PC-3 (cell line): ENCODE measurements around the gene RRP9. TPM values are rescaled to one million over a fixed set of nuclear protein-coding genes. Genes with fewer than 3 reads are reported as not detected.

Source experiments
- ATAC-seq: fragments of 200-7000 bp; cut with Tn5 transposase; 2 replicates; pipeline ENCODE4 v1.9.1; 2020; ENCODE audit warnings: mild to moderate bottlenecking, moderate library complexity
- BruUV-seq: library from RNA; stranded (reverse); fragments of 400-500 nt; replicated peaks from 2 replicates; lab custom pipeline; 2021; lab: Mats Ljungman, UMichigan
- CTCF ChIA-PET: fragments of 300-600 bp; sonication (Branson Sonifier 250); formaldehyde crosslinking; loops from one replicate; lab custom pipeline; 2022; ENCODE audit warnings: antibody characterized with exemption; lab: Charles Lee
- POLR2A ChIA-PET: fragments of 300-600 bp; sonication (Branson Sonifier 250); formaldehyde crosslinking; loops from one replicate; lab custom pipeline; 2022; ENCODE audit warnings: antibody characterized with exemption; ENCODE audit not compliant: unreplicated experiment; lab: Charles Lee
- DNase-seq: peaks from one replicate; pipeline ENCODE4 v3.0.0-alpha.2; 2015
- H2AFZ ChIP-seq: fragments of 300-600 bp; sonication (generic); 2 replicates; pipeline ENCODE4 v1.6.0; 2016; ENCODE audit warnings: antibody characterized with exemption, low read length
- H3F3A ChIP-seq: fragments of 300-600 bp; sonication (generic); one replicate; pipeline ENCODE4 v1.6.0; 2017; ENCODE audit warnings: antibody characterized with exemption, low read length, control low read depth, mild to moderate bottlenecking; ENCODE audit not compliant: unreplicated experiment
- H3K27ac ChIP-seq: fragments of 300-600 bp; sonication (generic); 2 replicates; pipeline ENCODE4 v1.5.1; 2016; ENCODE audit warnings: mild to moderate bottlenecking, low read length
- H3K27me3 ChIP-seq: fragments of 300-600 bp; sonication (generic); 2 replicates; pipeline ENCODE4 v1.6.1; 2016; ENCODE audit warnings: low read length, mixed read lengths
- H3K36me3 ChIP-seq: fragments of 300-600 bp; sonication (generic); 2 replicates; pipeline ENCODE4 v1.6.1; 2016; ENCODE audit warnings: low read depth, mixed run types, low read length, mixed read lengths
- H3K4me1 ChIP-seq: fragments of 300-600 bp; sonication (generic); 2 replicates; pipeline ENCODE4 v1.5.1; 2016; ENCODE audit warnings: low read length; ENCODE audit not compliant: insufficient read depth
- H3K4me2 ChIP-seq: fragments of 300-600 bp; sonication (generic); 2 replicates; pipeline ENCODE4 v1.6.0; 2016; ENCODE audit warnings: low read length
- H3K4me3 ChIP-seq: fragments of 300-600 bp; sonication (generic); 2 replicates; pipeline ENCODE4 v1.5.1; 2016; ENCODE audit warnings: mild to moderate bottlenecking, low read length, mixed read lengths
- H3K79me2 ChIP-seq: fragments of 300-600 bp; sonication (generic); 2 replicates; pipeline ENCODE4 v1.6.1; 2017; ENCODE audit warnings: low read length, mixed read lengths
- H3K9ac ChIP-seq: fragments of 300-600 bp; sonication (generic); 2 replicates; pipeline ENCODE4 v1.6.0; 2016; ENCODE audit warnings: mild to moderate bottlenecking, low read length
- H3K9me2 ChIP-seq: fragments of 300-600 bp; sonication (generic); replicated peaks from 2 replicates; pipeline ENCODE4 v1.6.1; 2016; ENCODE audit warnings: mixed run types, low read length, mixed read lengths
- H3K9me3 ChIP-seq: fragments of 300-600 bp; sonication (generic); 2 replicates; pipeline ENCODE4 v1.6.1; 2016; ENCODE audit warnings: low read length, mixed read lengths
- H4K20me1 ChIP-seq: fragments of 300-600 bp; sonication (generic); 2 replicates; pipeline ENCODE4 v1.6.1; 2016; ENCODE audit warnings: low read length, mixed read lengths
- EZH2 ChIP-seq: fragments of 300-600 bp; sonication (generic); IDR thresholded peaks from one replicate; pipeline ENCODE4 v1.6.1; 2017; ENCODE audit warnings: antibody characterized with exemption, mild to moderate bottlenecking, low read length; ENCODE audit not compliant: unreplicated experiment
- EZH2phosphoT487 ChIP-seq: fragments of 300-600 bp; sonication (generic); IDR thresholded peaks from 2 replicates; pipeline ENCODE4 v1.6.1; 2018; ENCODE audit warnings: mild to moderate bottlenecking, antibody characterized with exemption, low read length, borderline replicate concordance
- intact Hi-C: fragments of 100-400 bp; cut with micrococcal nuclease; formaldehyde crosslinking; loops from 2 replicates; pipeline ENCODE4 v1.9.0; 2023
- total RNA-seq: library from RNA; depleted of rRNA; stranded (reverse); fragments of >200 nt; gene quantifications from 2 replicates; pipeline ENCODE4 v1.2.3, GENCODE V29; 2014; rRNA removed
- TF ChIP-seq, protein P1 (sequence below): fragments of 300-600 bp; sonication (generic); conservative IDR thresholded peaks from 2 replicates; pipeline ENCODE4 v1.5.1; 2017; ENCODE audit warnings: antibody characterized with exemption, low read depth, mild to moderate bottlenecking, low read length

RRP9 gene
- total RNA-seq, 1 experiment from 2014 or later, result 95.0 TPM

DNA sequence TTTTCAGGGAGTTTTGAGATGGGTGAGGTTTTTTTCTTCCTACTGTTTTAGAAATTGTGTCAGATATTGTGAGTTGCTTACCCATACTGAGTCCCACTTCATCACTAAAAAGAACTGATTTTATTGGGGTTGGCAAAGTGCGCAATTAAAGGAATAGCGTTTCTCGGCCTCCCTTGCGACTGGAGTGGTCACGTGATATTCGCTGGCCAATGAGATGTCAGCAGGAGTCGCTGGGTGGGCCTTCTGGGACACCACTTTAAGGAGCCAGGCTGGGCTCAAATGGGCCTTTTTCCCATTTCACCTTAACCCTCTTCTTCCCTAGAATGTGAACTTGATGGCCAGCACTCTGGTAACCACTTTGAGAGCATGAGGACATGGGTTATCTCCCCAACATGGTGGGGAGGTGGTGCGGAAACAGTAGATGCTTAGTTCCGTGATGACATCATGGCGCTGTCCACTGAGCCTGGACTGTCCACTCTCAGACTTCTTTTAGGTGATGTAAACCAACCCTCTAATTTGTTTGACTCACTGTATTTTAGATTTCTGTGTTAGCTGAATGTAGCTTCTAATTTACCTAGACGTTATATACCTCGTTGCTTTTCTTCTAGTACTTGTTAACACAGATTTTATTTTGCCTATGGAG is 53.1 kb downstream of the RRP9 start:
- Histone ChIP-seq H3F3A (no peaks in the 10 kb centered on the region), H2AFZ (no peak overlapping the region), H3K27me3 (no peaks in the 10 kb centered on the region), H3K4me3 (no peak overlapping the region), H3K9me2 (no peaks in the 10 kb centered on the region), H3K4me1 (peaks cover 16% of the 10 kb centered on the region), H3K4me2 (no peak overlapping the region), H3K9ac (no peak overlapping the region), H3K27ac (no peak overlapping the region), H3K9me3 (no peaks in the 10 kb centered on the region), H3K79me2 (no peaks in the 10 kb centered on the region), H4K20me1 (no peaks in the 10 kb centered on the region), H3K36me3 (no peaks in the 10 kb centered on the region)
- ATAC-seq (no peak), DNase-seq (no peak)
- intact Hi-C loops, result no loop called here
- CTCF ChIA-PET, result no interaction called here
- POLR2A ChIA-PET, result no interaction called here
- BruUV-seq, result no TSS peak
- TF ChIP-seq EZH2phosphoT487 (no peak), EZH2 (no peak)
- TF ChIP-seq, protein P1, sequence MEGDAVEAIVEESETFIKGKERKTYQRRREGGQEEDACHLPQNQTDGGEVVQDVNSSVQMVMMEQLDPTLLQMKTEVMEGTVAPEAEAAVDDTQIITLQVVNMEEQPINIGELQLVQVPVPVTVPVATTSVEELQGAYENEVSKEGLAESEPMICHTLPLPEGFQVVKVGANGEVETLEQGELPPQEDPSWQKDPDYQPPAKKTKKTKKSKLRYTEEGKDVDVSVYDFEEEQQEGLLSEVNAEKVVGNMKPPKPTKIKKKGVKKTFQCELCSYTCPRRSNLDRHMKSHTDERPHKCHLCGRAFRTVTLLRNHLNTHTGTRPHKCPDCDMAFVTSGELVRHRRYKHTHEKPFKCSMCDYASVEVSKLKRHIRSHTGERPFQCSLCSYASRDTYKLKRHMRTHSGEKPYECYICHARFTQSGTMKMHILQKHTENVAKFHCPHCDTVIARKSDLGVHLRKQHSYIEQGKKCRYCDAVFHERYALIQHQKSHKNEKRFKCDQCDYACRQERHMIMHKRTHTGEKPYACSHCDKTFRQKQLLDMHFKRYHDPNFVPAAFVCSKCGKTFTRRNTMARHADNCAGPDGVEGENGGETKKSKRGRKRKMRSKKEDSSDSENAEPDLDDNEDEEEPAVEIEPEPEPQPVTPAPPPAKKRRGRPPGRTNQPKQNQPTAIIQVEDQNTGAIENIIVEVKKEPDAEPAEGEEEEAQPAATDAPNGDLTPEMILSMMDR, result no peak

DNA sequence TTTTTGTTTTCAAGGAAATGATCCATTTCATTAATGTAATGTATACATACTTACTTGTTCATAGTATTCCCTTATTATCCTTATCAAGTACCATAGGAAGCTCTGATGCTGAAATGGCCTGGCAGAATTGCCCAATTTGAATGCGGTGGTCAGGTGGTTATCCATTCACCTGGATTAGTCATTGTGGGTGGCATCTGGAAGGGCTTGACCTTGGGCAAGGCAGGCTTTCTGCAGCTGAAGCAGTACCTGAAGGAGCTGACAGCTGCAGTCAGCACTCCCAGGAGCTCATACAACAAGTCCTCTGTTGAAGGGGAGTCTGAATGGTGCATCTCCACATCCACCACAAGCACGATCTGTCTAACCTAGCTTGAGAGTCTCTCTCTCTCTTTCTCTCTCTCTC is 54.1 kb downstream of the RRP9 start:
- H3K9ac ChIP-seq, result no peak overlapping the region
- H3K9me3 ChIP-seq, result no peaks in the 10 kb centered on the region
- BruUV-seq, result no TSS peak
- no peaks in the 10 kb centered on the region for H4K20me1 ChIP-seq
- CTCF ChIA-PET, result interaction anchor here (0.5 to 1.0 kb wide), 3 partner anchors 10 to 54 kb away, joined by 3 read pairs; partner anchors contain the start of gene RRP9
- H3F3A ChIP-seq, result no peaks in the 10 kb centered on the region
- H3K4me3 ChIP-seq, result no peak overlapping the region
- H3K4me1 ChIP-seq, result peaks cover 16% of the 10 kb centered on the region
- POLR2A ChIA-PET, result no interaction called here
- H3K27me3 ChIP-seq, result peaks cover 2% of the 10 kb centered on the region; the same call in 1 of the 2 replicates
- TF ChIP-seq EZH2 (no peak), EZH2phosphoT487 (no peak)
- ATAC-seq (peak; percentile 90), DNase-seq (peak; percentile 90)
- H3K27ac ChIP-seq, result no peak overlapping the region
- intact Hi-C loops, result no loop called here
- peak overlapping the region; percentile 10 for H3K4me2 ChIP-seq
- no peaks in the 10 kb centered on the region for H3K36me3 ChIP-seq
- no peaks in the 10 kb centered on the region for H3K79me2 ChIP-seq
- no peaks in the 10 kb centered on the region for H3K9me2 ChIP-seq
- no peak overlapping the region for H2AFZ ChIP-seq

DNA sequence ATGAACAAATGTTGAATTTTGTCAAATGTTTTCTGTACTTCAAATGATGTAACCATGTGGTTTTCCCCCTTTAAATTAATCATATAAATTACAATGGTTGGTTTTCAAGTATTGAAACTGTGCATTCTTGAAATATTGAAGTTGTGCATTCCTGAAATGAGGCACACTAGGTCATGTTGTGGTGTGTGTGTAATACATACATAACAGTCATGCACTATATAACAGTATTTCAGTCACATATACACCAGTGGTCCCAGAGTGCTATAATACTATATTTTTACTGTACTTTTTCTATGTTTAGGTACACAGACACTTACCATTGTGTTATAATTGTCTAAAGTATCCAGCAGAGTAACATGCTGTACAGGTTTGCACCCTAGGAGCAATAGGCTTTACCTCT is 55.3 kb downstream of the RRP9 start:
- no peaks in the 10 kb centered on the region for H3K9me3 ChIP-seq
- DNase-seq, result no peak
- TF ChIP-seq, protein P1, result no peak
- TF ChIP-seq EZH2, result no peak
- no peak for TF ChIP-seq EZH2phosphoT487

More for the DNA sequence above, 55.3 kb downstream of the RRP9 start:
- H3K4me3 ChIP-seq, result no peak overlapping the region
- intact Hi-C loops, result no loop called here
- H4K20me1 ChIP-seq, result no peaks in the 10 kb centered on the region
- no peaks in the 10 kb centered on the region for H3K36me3 ChIP-seq
- H3K27me3 ChIP-seq, result peaks cover 6% of the 10 kb centered on the region; the same call in 1 of the 2 replicates
- H2AFZ ChIP-seq, result no peak overlapping the region
- no peaks in the 10 kb centered on the region for H3K79me2 ChIP-seq
- no peak overlapping the region for H3K9ac ChIP-seq
- H3K4me1 ChIP-seq, result peaks cover 16% of the 10 kb centered on the region
- CTCF ChIA-PET, result no interaction called here
- no TSS peak for BruUV-seq
- POLR2A ChIA-PET, result no interaction called here
- no peaks in the 10 kb centered on the region for H3K9me2 ChIP-seq
- H3K27ac ChIP-seq, result no peak overlapping the region
- ATAC-seq, result no peak
- no peak overlapping the region for H3K4me2 ChIP-seq
- no peaks in the 10 kb centered on the region for H3F3A ChIP-seq

Other genes starting within 250 kb of the RRP9 start
- 0.07 and 0.17 TPM in 2 replicates for gene GRM2, start 234.8 kb downstream of the RRP9 start, total RNA-seq
- not detected in 2 replicates for gene IQCF6, start 162.7 kb downstream of the RRP9 start, total RNA-seq
- gene IQCF2, start 80.3 kb downstream of the RRP9 start, total RNA-seq, result not detected in 2 replicates
- not detected in 2 replicates for gene IQCF5, start 66.3 kb downstream of the RRP9 start, total RNA-seq
- 0.22 TPM in 1 of 2 replicates, not detected in the other for gene IQCF1, start 38.6 kb downstream of the RRP9 start, total RNA-seq
- 19.3 and 30.5 TPM in 2 replicates for gene PARP3, start 459 bp upstream of the RRP9 start, total RNA-seq
- not detected in 2 replicates for gene GPR62, start 13.5 kb upstream of the RRP9 start, total RNA-seq
- gene PCBP4, start 25.6 kb upstream of the RRP9 start, total RNA-seq, result 45.8 and 59.1 TPM in 2 replicates
- gene ABHD14B, start 32.1 kb upstream of the RRP9 start, total RNA-seq, result 49.6 and 53.8 TPM in 2 replicates
- 22.1 and 23.4 TPM in 2 replicates for gene ABHD14A, start 33.2 kb upstream of the RRP9 start, total RNA-seq
- 71.3 and 113 TPM in 2 replicates for gene ACY1, start 41.6 kb upstream of the RRP9 start, total RNA-seq
- gene RPL29, start 54.0 kb upstream of the RRP9 start, total RNA-seq, result 1,539 and 1,807 TPM in 2 replicates
- 40.9 and 51.1 TPM in 2 replicates for gene DUSP7, start 114.7 kb upstream of the RRP9 start, total RNA-seq
- 41.5 and 43.0 TPM in 2 replicates for gene POC1A, start 212.5 kb upstream of the RRP9 start, total RNA-seq